ENCODE results near the gene STAB2.

GRCh38 chr12:103546959-103547358 is 40.1 kb upstream of the STAB2 start:
- no peak for TF ChIP-seq CTCF (IDR thresholded peaks at IDR 0.05)
- TF ChIP-seq POLR2A (IDR thresholded peaks at IDR 0.05), result no peak

Data from thyroid gland (tissue), 4 donors.